DMS79 treated with DMSO at 0.1 percent for 48 hours (cell line): ENCODE results near the gene TBXT.

Experiments
- DNase-seq: peaks from one replicate; lab custom pipeline; 2025; lab: John Stamatoyannopoulos, UW

TBXT gene

GRCh38 chr6:166112580-166112979 lies 55.1 kb downstream of the TBXT start:
- DNase-seq, result no peak

- no peak for DNase-seq
Observed at GRCh38 chr6:166109608-166110007, 58.0 kb downstream of the TBXT start.
